Small intestine (tissue), 7 donors: ENCODE results near the gene NRG3. TPM values are rescaled to one million over a fixed set of nuclear protein-coding genes. Genes with fewer than 3 reads are reported as not detected.

Source experiments
- DNase-seq, 2 donors: peaks; one replicate each; pipeline versions ENCODE4 v3.0.0 to v3.0.0-alpha.2; 2013
- FAIRE-seq: peaks from 2 replicates; lab custom pipeline; 2012; peaks lifted over from hg19 to GRCh38; lab: Jason Lieb, UNC
- H3K27ac ChIP-seq, 3 donors: one replicate each; pipeline ENCODE4 v1.5.1; 2013; ENCODE audit warnings: low read length in 2 of 3, mild to moderate bottlenecking in 2 of 3, control low read depth in 1 of 3, inconsistent platforms in 1 of 3, low read depth in 1 of 3, moderate library complexity in 1 of 3
- H3K27me3 ChIP-seq, 3 donors: one replicate each; pipeline ENCODE4 v1.6.1; 2013; ENCODE audit warnings: low read length in 3 of 3, inconsistent platforms in 1 of 3; ENCODE audit not compliant: control insufficient read depth in 3 of 3, insufficient read depth in 3 of 3
- H3K36me3 ChIP-seq, 3 donors: one replicate each; pipeline ENCODE4 v1.6.1; 2013; ENCODE audit warnings: low read length in 3 of 3, inconsistent platforms in 1 of 3, low read depth in 1 of 3, mild to moderate bottlenecking in 1 of 3, moderate library complexity in 1 of 3; ENCODE audit not compliant: control insufficient read depth in 3 of 3, insufficient read depth in 2 of 3
- H3K4me1 ChIP-seq, 3 donors: one replicate each; pipeline ENCODE4 v1.6.1; 2013; ENCODE audit warnings: low read length in 2 of 3, inconsistent platforms in 1 of 3, low read depth in 1 of 3, mild to moderate bottlenecking in 1 of 3, moderate library complexity in 1 of 3; ENCODE audit not compliant: control insufficient read depth in 3 of 3, insufficient read depth in 2 of 3
- H3K4me3 ChIP-seq, 3 donors: one replicate each; pipeline ENCODE4 v1.5.1; 2013; ENCODE audit warnings: low read length in 3 of 3, control low read depth in 1 of 3, inconsistent platforms in 1 of 3, low read depth in 1 of 3, mild to moderate bottlenecking in 1 of 3, moderate library complexity in 1 of 3
- H3K9me3 ChIP-seq, 2 donors: one replicate each; pipeline ENCODE4 v1.6.1; 2013; ENCODE audit warnings: low read depth in 1 of 2, low read length in 1 of 2; ENCODE audit not compliant: control insufficient read depth in 2 of 2, insufficient read depth in 1 of 2
- WGBS, 3 donors: extraction: QIAGEN DNeasy Blood & Tissue Kit; methylation state at CpG; one replicate each; pipeline ENCODE4 v1.1.7; 2013; 5-methylcytosine and 5-hydroxymethylcytosine counted together
- polyA plus RNA-seq, 4 donors: library from polyadenylated mRNA; stranded (reverse) in 3 of 4; unstranded in 1 of 4; fragments of 200-250 nt in 3 of 4; fragments of 120-200 nt in 1 of 4; gene quantifications; one replicate each; pipeline versions ENCODE4 v1.2.1 to v1.2.3, GENCODE V29; 2013
- donor health status: healthy with polysubstance abuse.
- donor health status: control.
- donor health status: control.
- donor health status: Bipolar disorder and iron deficiency.
- donor health status: healthy.

The NRG3 gene
- polyA plus RNA-seq, 4 donors: 0.25 to 0.72 TPM; not detected in 2

GRCh38 chr10:82801289-82801688 is 926.3 kb downstream of the NRG3 start:
- no peaks in the 10 kb centered on the region for H3K27me3 ChIP-seq
- no peak overlapping the region for H3K4me3 ChIP-seq
- H3K4me1 ChIP-seq: no peaks in the 10 kb centered on the region
- no peaks in the 10 kb centered on the region for H3K36me3 ChIP-seq
- FAIRE-seq (no peak), DNase-seq (peak in 1 of 2 donors; percentile 5)
- WGBS, 3 donors: 90 to 94% (median 93%) methylated on average over 1 of the region's 1 CpG
- H3K9me3 ChIP-seq: no peaks in the 10 kb centered on the region
- H3K27ac ChIP-seq: no peak overlapping the region

GRCh38 chr10:82811621-82812020 is 936.6 kb downstream of the NRG3 start:
- DNase-seq (peak; percentile 11 to 37), FAIRE-seq (no peak)
- H3K36me3 ChIP-seq: no peaks in the 10 kb centered on the region
- no peaks in the 10 kb centered on the region for H3K27me3 ChIP-seq
- no peak overlapping the region for H3K27ac ChIP-seq
- 23 to 55% (median 54%) methylated on average over 1 of the region's 1 CpG for WGBS, 3 donors
- H3K4me3 ChIP-seq: no peak overlapping the region
- no peaks in the 10 kb centered on the region for H3K9me3 ChIP-seq
- no peaks in the 10 kb centered on the region for H3K4me1 ChIP-seq

- H3K27ac ChIP-seq: no peak overlapping the region
- no peak for FAIRE-seq
- no peaks in the 10 kb centered on the region for H3K9me3 ChIP-seq
- no peaks in the 10 kb centered on the region for H3K36me3 ChIP-seq
- H3K4me1 ChIP-seq: no peaks in the 10 kb centered on the region
- 7 to 63% (median 33%) methylated on average over 5 of the region's 5 CpGs for WGBS, 3 donors
- H3K4me3 ChIP-seq: no peak overlapping the region
- DNase-seq: peak; percentile 23 to 46
- no peaks in the 10 kb centered on the region for H3K27me3 ChIP-seq
Measured at GRCh38 chr10:82813856-82814255, 938.9 kb downstream of the NRG3 start.

GRCh38 chr10:82814635-82815034 is 939.6 kb downstream of the NRG3 start:
- no peak overlapping the region for H3K27ac ChIP-seq

GRCh38 chr10:82815680-82816079 is 940.7 kb downstream of the NRG3 start:
- Histone ChIP-seq H3K27me3 (no peaks in the 10 kb centered on the region), H3K36me3 (no peaks in the 10 kb centered on the region), H3K9me3 (no peaks in the 10 kb centered on the region), H3K4me3 (no peak overlapping the region), H3K27ac (no peak overlapping the region), H3K4me1 (no peaks in the 10 kb centered on the region)
- 45 to 78% (median 56%) methylated on average over 7 of the region's 7 CpGs for WGBS, 3 donors
- FAIRE-seq: no peak
- DNase-seq: no peak

More at GRCh38 chr10:82814635-82815034, 939.6 kb downstream of the NRG3 start:
- DNase-seq (no peak), FAIRE-seq (no peak)
- Histone ChIP-seq H3K4me3 (no peak overlapping the region), H3K27me3 (no peaks in the 10 kb centered on the region), H3K9me3 (no peaks in the 10 kb centered on the region), H3K4me1 (no peaks in the 10 kb centered on the region), H3K36me3 (no peaks in the 10 kb centered on the region)

- Histone ChIP-seq H3K36me3 (no peaks in the 10 kb centered on the region), H3K4me3 (no peak overlapping the region), H3K9me3 (no peaks in the 10 kb centered on the region), H3K27ac (no peak overlapping the region), H3K4me1 (no peaks in the 10 kb centered on the region), H3K27me3 (no peaks in the 10 kb centered on the region)
- no peak for DNase-seq
- no peak for FAIRE-seq
- 88 to 90% (median 90%) methylated on average over 6 of the region's 6 CpGs for whole genome bisulfite sequencing, 3 donors
Measured at GRCh38 chr10:82817676-82818422, 942.9 kb downstream of the NRG3 start.

GRCh38 chr10:82821043-82821442 is 946.0 kb downstream of the NRG3 start:
- DNase-seq: no peak

GRCh38 chr10:82826132-82826531 is 951.1 kb downstream of the NRG3 start:
- Histone ChIP-seq H3K27ac (no peak overlapping the region), H3K4me1 (peaks cover 0 to 2% (median 0%) of the 10 kb centered on the region in 3 donors), H3K36me3 (no peaks in the 10 kb centered on the region), H3K4me3 (no peak overlapping the region), H3K27me3 (no peaks in the 10 kb centered on the region), H3K9me3 (no peaks in the 10 kb centered on the region)
- FAIRE-seq: no peak
- DNase-seq: no peak
- 92 to 100% (median 95%) methylated on average over 1 of the region's 1 CpG for WGBS, 3 donors

More at GRCh38 chr10:82821043-82821442, 946.0 kb downstream of the NRG3 start:
- H3K27ac ChIP-seq: no peak overlapping the region
- no peak for FAIRE-seq
- H3K9me3 ChIP-seq: no peaks in the 10 kb centered on the region
- no peaks in the 10 kb centered on the region for H3K36me3 ChIP-seq
- H3K4me1 ChIP-seq: no peaks in the 10 kb centered on the region
- WGBS, 3 donors: 51 to 85% (median 71%) methylated on average over 2 of the region's 2 CpGs
- no peak overlapping the region for H3K4me3 ChIP-seq
- no peaks in the 10 kb centered on the region for H3K27me3 ChIP-seq

GRCh38 chr10:82827901-82828300 is 952.9 kb downstream of the NRG3 start:
- FAIRE-seq (no peak), DNase-seq (no peak)
- 83 to 85% (median 85%) methylated on average over 4 of the region's 4 CpGs for WGBS, 3 donors
- Histone ChIP-seq H3K36me3 (no peaks in the 10 kb centered on the region), H3K27ac (no peak overlapping the region), H3K4me3 (no peak overlapping the region), H3K4me1 (peaks cover 0 to 2% (median 0%) of the 10 kb centered on the region in 3 donors), H3K9me3 (no peaks in the 10 kb centered on the region), H3K27me3 (no peaks in the 10 kb centered on the region)
